MM.1S (cell line): Measurements from ENCODE around the gene AVP.
"Not testable (repeated sequence)": the region's sequence is repeated elsewhere in the genome, so short reads cannot be mapped to it uniquely, and the experiment has no call there.

ENCODE experiments used
- DNase-seq: peaks from one replicate; pipeline ENCODE4 v3.0.0-alpha.2; 2015
- H2AFZ ChIP-seq: fragments of 300-600 bp; sonication (generic); 2 replicates; pipeline ENCODE4 v1.6.0; 2016; ENCODE audit warnings: antibody characterized with exemption, low read length
- H3F3A ChIP-seq: fragments of 300-600 bp; sonication (generic); 2 replicates; pipeline ENCODE4 v1.6.1; 2016; ENCODE audit warnings: mild to moderate bottlenecking, antibody characterized with exemption, low read length, moderate library complexity, mixed read lengths; ENCODE audit not compliant: insufficient read depth
- H3K27ac ChIP-seq: fragments of 300-600 bp; sonication (generic); 2 replicates; pipeline ENCODE4 v1.5.1; 2016; ENCODE audit warnings: mild to moderate bottlenecking, low read length
- H3K27me3 ChIP-seq: fragments of 300-600 bp; sonication (generic); replicated peaks from 2 replicates; pipeline ENCODE4 v1.6.0; 2016; ENCODE audit warnings: low read length; ENCODE audit not compliant: insufficient read depth
- H3K36me3 ChIP-seq: fragments of 300-600 bp; sonication (generic); replicated peaks from 2 replicates; pipeline ENCODE4 v1.6.1; 2016; ENCODE audit warnings: mild to moderate bottlenecking, low read length, mixed read lengths; ENCODE audit not compliant: insufficient read depth
- H3K4me1 ChIP-seq: fragments of 300-600 bp; sonication (generic); 2 replicates; pipeline ENCODE4 v1.6.1; 2016; ENCODE audit warnings: low read length, mixed read lengths
- H3K4me2 ChIP-seq: fragments of 300-600 bp; sonication (generic); 2 replicates; pipeline ENCODE4 v1.6.0; 2016; ENCODE audit warnings: low read depth, low read length
- H3K4me3 ChIP-seq: fragments of 300-600 bp; sonication (generic); 2 replicates; pipeline ENCODE4 v1.5.1; 2016; ENCODE audit warnings: low read length, mixed read lengths
- H3K79me2 ChIP-seq: fragments of 300-600 bp; sonication (generic); 2 replicates; pipeline ENCODE4 v1.6.1; 2016; ENCODE audit warnings: mixed run types, low read length, mixed read lengths
- H3K9ac ChIP-seq: fragments of 300-600 bp; sonication (generic); 2 replicates; pipeline ENCODE4 v1.6.1; 2016; ENCODE audit warnings: low read length, mixed read lengths
- H3K9me2 ChIP-seq: fragments of 300-600 bp; sonication (generic); replicated peaks from 2 replicates; pipeline ENCODE4 v1.6.1; 2016; ENCODE audit warnings: mild to moderate bottlenecking, low read length, mixed read lengths; ENCODE audit not compliant: insufficient read depth
- H3K9me3 ChIP-seq: fragments of 300-600 bp; sonication (generic); replicated peaks from 2 replicates; pipeline ENCODE4 v1.6.1; 2016; ENCODE audit warnings: mild to moderate bottlenecking, low read length, mixed read lengths; ENCODE audit not compliant: insufficient read depth
- H4K20me1 ChIP-seq: fragments of 300-600 bp; sonication (generic); 2 replicates; pipeline ENCODE4 v1.6.1; 2016; ENCODE audit warnings: mild to moderate bottlenecking, low read length, moderate library complexity, mixed read lengths; ENCODE audit not compliant: insufficient read depth
- CTCF ChIP-seq: fragments of 300-600 bp; sonication (generic); IDR thresholded peaks from 2 replicates; pipeline ENCODE4 v1.5.1; 2016; ENCODE audit warnings: antibody characterized with exemption, low read length, mixed read lengths
- EZH2 ChIP-seq: fragments of 300-600 bp; sonication (generic); optimal IDR thresholded peaks from 2 replicates; pipeline ENCODE3; 2017; ENCODE audit warnings: low read depth, mild to moderate bottlenecking, antibody characterized with exemption, low read length, mixed read lengths
- EZH2phosphoT487 ChIP-seq: fragments of 300-600 bp; sonication (generic); IDR thresholded peaks from 2 replicates; pipeline ENCODE4 v1.6.1; 2018; ENCODE audit warnings: antibody characterized with exemption, low read length

The AVP gene

GRCh38 chr20:3067139-3068014, 17.1 kb downstream of the AVP start:
- Histone ChIP-seq H3K36me3 (no peaks in the 10 kb centered on the region), H3K9me2 (no peaks in the 10 kb centered on the region), H3K79me2 (no peaks in the 10 kb centered on the region), H3K9me3 (no peaks in the 10 kb centered on the region), H3K4me3 (no peak overlapping the region), H3K9ac (no peak overlapping the region), H3K27ac (no peak overlapping the region), H3K4me1 (no peaks in the 10 kb centered on the region), H2AFZ (no peak overlapping the region), H3K4me2 (no peak overlapping the region), H3F3A (no peaks in the 10 kb centered on the region), H3K27me3 (no peaks in the 10 kb centered on the region), H4K20me1 (no peaks in the 10 kb centered on the region)
- DNase-seq = no peak
- TF ChIP-seq CTCF = no peak
- TF ChIP-seq EZH2phosphoT487 = no peak
- no peak for TF ChIP-seq EZH2

- H3K9me3 ChIP-seq, H4K20me1 ChIP-seq, DNase-seq, H3K79me2 ChIP-seq, H3K4me1 ChIP-seq, H3K4me3 ChIP-seq, H3K27me3 ChIP-seq, H3K27ac ChIP-seq, H3F3A ChIP-seq, H3K4me2 ChIP-seq, H3K9me2 ChIP-seq, H2AFZ ChIP-seq, H3K36me3 ChIP-seq, H3K9ac ChIP-seq: not testable (repeated sequence)
Observed at GRCh38 chr20:3064119-3064518, 20.4 kb downstream of the AVP start.

- Histone ChIP-seq H3K4me1 (no peaks in the 10 kb centered on the region), H3K9me2 (no peaks in the 10 kb centered on the region), H2AFZ (no peak overlapping the region), H3K9me3 (no peaks in the 10 kb centered on the region), H3K4me3 (no peak overlapping the region), H3K9ac (no peak overlapping the region), H3K27me3 (no peaks in the 10 kb centered on the region), H3K27ac (no peak overlapping the region), H3K4me2 (no peak overlapping the region), H3K79me2 (no peaks in the 10 kb centered on the region), H3F3A (no peaks in the 10 kb centered on the region), H4K20me1 (no peaks in the 10 kb centered on the region), H3K36me3 (no peaks in the 10 kb centered on the region)
- DNase-seq = no peak
- TF ChIP-seq CTCF (no peak), EZH2 (no peak), EZH2phosphoT487 (no peak)
Observed at GRCh38 chr20:3059489-3059888, 25.0 kb downstream of the AVP start.
